ENCODE data around the gene CARNS1.

GRCh38 chr11:67369801-67370284 lies 45.6 kb upstream of the CARNS1 start:
- no peak for TF ChIP-seq CTCF (IDR thresholded peaks at IDR 0.05; ENCODE audit: low read depth, low read length, missing input control)
- TF ChIP-seq TAF1 (conservative IDR thresholded peaks at IDR 0.05): no peak
- TF ChIP-seq, protein P1, sequence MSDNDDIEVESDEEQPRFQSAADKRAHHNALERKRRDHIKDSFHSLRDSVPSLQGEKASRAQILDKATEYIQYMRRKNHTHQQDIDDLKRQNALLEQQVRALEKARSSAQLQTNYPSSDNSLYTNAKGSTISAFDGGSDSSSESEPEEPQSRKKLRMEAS (IDR thresholded peaks at IDR 0.05): no peak
- TF ChIP-seq RAD21 (IDR thresholded peaks at IDR 0.05): no peak
- no peak for TF ChIP-seq HNF4A (conservative IDR thresholded peaks at IDR 0.05)

Measured in liver (tissue), 3 donors.